Fibroblast of lung (primary cell): ENCODE measurements around the gene RXRA. TPM values are rescaled to one million over a fixed set of nuclear protein-coding genes. Genes with fewer than 3 reads are reported as not detected.

ENCODE experiments used
- DNase-seq, 2 donors: peaks; one replicate each; pipeline versions ENCODE4 v3.0.0 to v3.0.0-alpha.2; 2010; ENCODE audit warnings: low read depth in 2 of 2
- H2AFZ ChIP-seq: 2 replicates; pipeline ENCODE4 v1.5.1; 2012; ENCODE audit warnings: low read length, control low read depth, inconsistent platforms
- H3K27ac ChIP-seq: 2 replicates; pipeline ENCODE4 v1.5.1; 2011; ENCODE audit warnings: low read length, control low read depth; ENCODE audit not compliant: insufficient read depth
- H3K27me3 ChIP-seq: 2 replicates; pipeline ENCODE4 v1.5.1; 2011; ENCODE audit warnings: mild to moderate bottlenecking, low read length; ENCODE audit not compliant: control insufficient read depth, insufficient read depth
- H3K36me3 ChIP-seq: 2 replicates; pipeline ENCODE4 v1.5.1; 2011; ENCODE audit warnings: low read length; ENCODE audit not compliant: control insufficient read depth, insufficient read depth
- H3K4me1 ChIP-seq: 2 replicates; pipeline ENCODE4 v1.5.1; 2011; ENCODE audit warnings: low read length; ENCODE audit not compliant: control insufficient read depth, insufficient read depth; ENCODE audit errors: extremely low read depth
- H3K4me2 ChIP-seq: 2 replicates; pipeline ENCODE4 v1.5.1; 2011; ENCODE audit warnings: low read length, control low read depth; ENCODE audit not compliant: insufficient read depth; ENCODE audit errors: extremely low read depth
- H3K4me3 ChIP-seq, 4 experiments: fragments of 200-600 bp in 1 of 4; sonication (generic) in 1 of 4; replicated peaks in 1 of 4; 2 replicates each; pipeline ENCODE4 v1.5.1; 2011 to 2016; ENCODE audit warnings: low read length in 4 of 4, low read depth in 3 of 4, mild to moderate bottlenecking in 3 of 4, control low read depth in 2 of 4, inconsistent platforms in 1 of 4, mixed read lengths in 1 of 4; ENCODE audit not compliant: insufficient read depth in 1 of 4; ENCODE audit errors: control extremely low read depth in 1 of 4
- H3K79me2 ChIP-seq: 2 replicates; pipeline ENCODE4 v1.5.1; 2012; ENCODE audit warnings: mild to moderate bottlenecking, low read length, inconsistent platforms; ENCODE audit not compliant: control insufficient read depth, insufficient read depth
- H3K9ac ChIP-seq: 2 replicates; pipeline ENCODE4 v1.5.1; 2011; ENCODE audit warnings: mild to moderate bottlenecking, low read length, control low read depth; ENCODE audit not compliant: insufficient read depth
- H3K9me3 ChIP-seq: 2 replicates; pipeline ENCODE4 v1.5.1; 2012; ENCODE audit warnings: low read depth, low read length; ENCODE audit not compliant: control insufficient read depth, insufficient read depth
- H4K20me1 ChIP-seq: 2 replicates; pipeline ENCODE4 v1.5.1; 2011; ENCODE audit warnings: low read length; ENCODE audit not compliant: control insufficient read depth, insufficient read depth; ENCODE audit errors: extremely low read depth
- EZH2 ChIP-seq: IDR thresholded peaks from 2 replicates; pipeline ENCODE4 v1.5.1; 2012; ENCODE audit warnings: low read length, control low read depth, mild to moderate bottlenecking; ENCODE audit errors: missing control alignments
- polyA plus RNA-seq, 2 donors: library from polyadenylated mRNA; depleted of rRNA in 1 of 2; stranded (reverse) in 1 of 2; unstranded in 1 of 2; fragments of >200 nt; gene quantifications; 2 replicates each; pipeline ENCODE4 v1.2.1, GENCODE V29; 2011 to 2012; ENCODE audit warnings: missing spikeins in 1 of 2
- total RNA-seq: library from RNA; depleted of rRNA; stranded (reverse); fragments of >200 nt; gene quantifications from 2 replicates; pipeline ENCODE4 v1.2.1, GENCODE V29; 2014
- TF ChIP-seq, protein P1 (sequence below), 2 donors: IDR thresholded peaks in 1 of 2; conservative IDR thresholded peaks in 1 of 2; 1 replicate in 1 of 2; 2 replicates in 1 of 2; pipeline ENCODE4 v1.5.1; 2011 to 2012; ENCODE audit warnings: low read length in 2 of 2, control low read depth in 1 of 2, inconsistent platforms in 1 of 2, low read depth in 1 of 2, mild to moderate bottlenecking in 1 of 2

The RXRA gene
- total and polyA plus RNA-seq, 2 donors (not counting 1 experiment from before 2014, with no cell fraction given): 13.3 to 14.9 TPM

DNA sequence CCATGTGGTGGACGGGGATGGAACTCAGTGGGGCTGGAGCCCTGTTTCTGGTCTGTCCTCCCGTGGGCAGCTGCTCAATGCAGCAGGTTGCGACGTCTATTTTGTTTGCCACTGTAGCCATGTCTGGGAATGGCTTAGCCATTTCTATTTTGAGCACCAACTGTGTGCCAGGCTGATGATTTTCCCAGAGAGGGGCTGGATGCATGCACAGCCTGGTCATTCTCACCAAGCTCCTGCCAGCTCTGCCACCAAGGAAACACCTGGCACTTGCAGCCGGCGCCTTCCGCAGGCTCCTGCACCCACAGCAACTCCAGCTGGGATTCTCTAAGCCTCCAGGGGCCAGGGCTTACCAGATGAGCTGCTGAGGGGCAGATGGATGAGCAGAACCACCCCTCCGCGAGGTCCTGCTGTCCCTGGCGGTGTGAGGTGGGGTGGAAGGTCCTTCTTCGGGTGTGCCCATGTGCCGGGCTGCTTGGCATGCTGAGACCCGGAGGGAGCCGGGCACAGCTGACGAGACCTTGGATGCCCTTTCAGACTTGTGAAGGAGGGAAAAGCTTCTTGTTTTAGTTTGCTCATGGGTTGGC, 151.2 kb downstream of the RXRA start:
- no peak for DNase-seq
- no peaks in the 10 kb centered on the region for H3K27me3 ChIP-seq
- H3K9ac ChIP-seq: no peak overlapping the region
- no peak overlapping the region for H3K4me2 ChIP-seq
- no peak overlapping the region for H3K27ac ChIP-seq
- H3K4me1 ChIP-seq: peaks cover 17% of the 10 kb centered on the region
- TF ChIP-seq, protein P1, sequence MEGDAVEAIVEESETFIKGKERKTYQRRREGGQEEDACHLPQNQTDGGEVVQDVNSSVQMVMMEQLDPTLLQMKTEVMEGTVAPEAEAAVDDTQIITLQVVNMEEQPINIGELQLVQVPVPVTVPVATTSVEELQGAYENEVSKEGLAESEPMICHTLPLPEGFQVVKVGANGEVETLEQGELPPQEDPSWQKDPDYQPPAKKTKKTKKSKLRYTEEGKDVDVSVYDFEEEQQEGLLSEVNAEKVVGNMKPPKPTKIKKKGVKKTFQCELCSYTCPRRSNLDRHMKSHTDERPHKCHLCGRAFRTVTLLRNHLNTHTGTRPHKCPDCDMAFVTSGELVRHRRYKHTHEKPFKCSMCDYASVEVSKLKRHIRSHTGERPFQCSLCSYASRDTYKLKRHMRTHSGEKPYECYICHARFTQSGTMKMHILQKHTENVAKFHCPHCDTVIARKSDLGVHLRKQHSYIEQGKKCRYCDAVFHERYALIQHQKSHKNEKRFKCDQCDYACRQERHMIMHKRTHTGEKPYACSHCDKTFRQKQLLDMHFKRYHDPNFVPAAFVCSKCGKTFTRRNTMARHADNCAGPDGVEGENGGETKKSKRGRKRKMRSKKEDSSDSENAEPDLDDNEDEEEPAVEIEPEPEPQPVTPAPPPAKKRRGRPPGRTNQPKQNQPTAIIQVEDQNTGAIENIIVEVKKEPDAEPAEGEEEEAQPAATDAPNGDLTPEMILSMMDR (conservative IDR thresholded peaks at IDR 0.05 in 1 of 2, IDR thresholded peaks at IDR 0.05 in 1 of 2; ENCODE audit: low read depth in 1 of 2, low read length in 2 of 2): no peak
- TF ChIP-seq EZH2: no peak
- H3K36me3 ChIP-seq: no peaks in the 10 kb centered on the region
- no peaks in the 10 kb centered on the region for H3K79me2 ChIP-seq
- H4K20me1 ChIP-seq: no peaks in the 10 kb centered on the region
- H2AFZ ChIP-seq: no peak overlapping the region
- no peak overlapping the region for H3K4me3 ChIP-seq
- no peaks in the 10 kb centered on the region for H3K9me3 ChIP-seq

DNA sequence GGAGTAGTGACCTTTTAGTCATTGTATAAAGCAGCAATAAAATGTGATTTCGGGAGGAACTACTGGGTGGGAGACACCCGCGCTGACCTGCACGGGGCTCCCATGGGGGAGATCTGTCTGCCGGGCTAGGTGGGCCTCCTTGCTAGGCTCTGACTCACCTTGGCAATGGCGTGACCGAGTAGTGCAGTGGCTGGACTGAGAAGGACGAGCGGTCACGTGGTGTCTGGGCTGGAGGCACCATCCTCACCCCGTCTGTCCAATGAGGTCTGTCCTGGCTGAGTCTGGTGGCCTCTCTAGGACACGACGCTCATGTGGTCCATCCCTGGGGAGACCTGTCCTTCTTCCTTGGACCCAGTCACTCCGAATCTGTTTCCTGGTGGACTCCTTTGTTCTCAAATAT, 151.7 kb downstream of the RXRA start:
- TF ChIP-seq, protein P1 (conservative IDR thresholded peaks at IDR 0.05 in 1 of 2, IDR thresholded peaks at IDR 0.05 in 1 of 2; ENCODE audit: low read depth in 1 of 2, low read length in 2 of 2): no peak
- no peak for TF ChIP-seq EZH2
- Histone ChIP-seq H3K27ac (no peak overlapping the region), H3K4me3 (no peak overlapping the region), H3K4me2 (no peak overlapping the region), H3K36me3 (no peaks in the 10 kb centered on the region), H4K20me1 (no peaks in the 10 kb centered on the region), H3K4me1 (peaks cover 17% of the 10 kb centered on the region), H2AFZ (no peak overlapping the region), H3K27me3 (no peaks in the 10 kb centered on the region), H3K79me2 (no peaks in the 10 kb centered on the region), H3K9me3 (no peaks in the 10 kb centered on the region), H3K9ac (no peak overlapping the region)
- no peak for DNase-seq

DNA sequence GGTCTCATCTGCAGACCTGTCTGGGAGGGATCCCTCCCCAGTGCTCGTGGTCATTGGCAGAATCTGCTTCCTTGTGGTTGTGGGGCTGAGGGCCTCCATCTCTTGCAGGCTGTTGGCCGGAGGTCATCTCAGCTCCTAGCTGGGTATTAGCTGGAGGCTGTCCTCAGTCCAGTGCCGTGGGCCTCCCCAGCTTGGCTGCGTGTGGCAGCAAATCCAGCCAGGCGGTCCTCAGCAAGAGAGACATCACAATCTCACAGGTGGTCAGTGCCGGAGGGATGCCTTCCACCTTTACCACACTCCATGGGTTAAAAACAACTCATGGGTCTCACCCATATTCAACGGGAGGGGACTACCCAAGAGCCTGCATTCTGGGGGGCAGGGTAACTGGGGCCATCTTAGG, 155.5 kb downstream of the RXRA start:
- Histone ChIP-seq H2AFZ (no peak overlapping the region), H3K27me3 (peaks cover 4% of the 10 kb centered on the region), H3K4me2 (no peak overlapping the region), H4K20me1 (no peaks in the 10 kb centered on the region), H3K79me2 (no peaks in the 10 kb centered on the region), H3K9ac (no peak overlapping the region), H3K27ac (no peak overlapping the region), H3K9me3 (no peaks in the 10 kb centered on the region), H3K4me1 (no peaks in the 10 kb centered on the region), H3K36me3 (no peaks in the 10 kb centered on the region), H3K4me3 (no peak overlapping the region)
- DNase-seq: no peak
- TF ChIP-seq, protein P1 (conservative IDR thresholded peaks at IDR 0.05 in 1 of 2, IDR thresholded peaks at IDR 0.05 in 1 of 2; ENCODE audit: low read depth in 1 of 2, low read length in 2 of 2): no peak
- no peak for TF ChIP-seq EZH2
